ENCODE results near the gene PEX5L.
"Not testable (repeated sequence)": the region's sequence is repeated elsewhere in the genome, so short reads cannot be mapped to it uniquely, and the experiment has no call there.

Gene PEX5L

DNA sequence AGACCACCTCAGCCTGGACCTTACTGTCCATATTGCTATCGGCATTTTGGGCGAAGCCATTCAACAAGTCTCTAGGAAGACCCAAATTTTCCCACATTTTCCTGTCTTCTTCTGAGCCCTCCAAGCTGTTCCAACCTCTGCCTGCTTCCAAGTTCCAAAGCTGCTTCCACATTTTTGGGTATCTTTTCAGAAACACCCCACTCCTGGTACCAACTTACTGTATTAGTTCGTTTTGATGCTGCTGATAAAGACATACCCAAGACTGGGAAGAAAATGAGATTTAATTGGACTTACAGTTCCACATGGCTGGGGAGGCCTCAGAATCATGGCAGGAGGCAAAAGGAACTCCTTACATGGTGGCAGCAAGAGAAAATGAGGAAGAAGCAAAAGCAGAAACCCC, 28.4 kb downstream of the PEX5L start:
- DNase-seq (ENCODE audit: low read depth in 2 of 2) = not testable (repeated sequence)

DNA sequence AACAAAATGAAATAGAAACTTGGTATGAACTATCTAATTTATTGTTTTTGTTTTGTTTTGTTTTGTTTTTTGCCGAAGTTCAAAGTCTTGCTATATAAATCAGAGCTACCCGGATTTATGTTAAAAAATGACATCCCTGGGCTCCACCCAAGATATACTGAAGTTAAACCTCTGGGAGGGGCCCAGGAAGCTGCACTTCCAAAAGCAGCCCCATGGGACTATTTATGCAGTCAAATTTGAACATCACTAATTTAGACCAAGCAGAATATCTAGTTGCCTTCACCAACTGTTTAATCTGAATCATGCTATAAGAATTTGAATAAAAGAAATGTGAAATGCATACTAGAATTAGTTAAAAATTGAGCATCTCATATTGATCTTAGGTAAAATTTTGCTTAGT, 32.2 kb downstream of the PEX5L start:
- no peak for DNase-seq (ENCODE audit: low read depth in 2 of 2)

DNA sequence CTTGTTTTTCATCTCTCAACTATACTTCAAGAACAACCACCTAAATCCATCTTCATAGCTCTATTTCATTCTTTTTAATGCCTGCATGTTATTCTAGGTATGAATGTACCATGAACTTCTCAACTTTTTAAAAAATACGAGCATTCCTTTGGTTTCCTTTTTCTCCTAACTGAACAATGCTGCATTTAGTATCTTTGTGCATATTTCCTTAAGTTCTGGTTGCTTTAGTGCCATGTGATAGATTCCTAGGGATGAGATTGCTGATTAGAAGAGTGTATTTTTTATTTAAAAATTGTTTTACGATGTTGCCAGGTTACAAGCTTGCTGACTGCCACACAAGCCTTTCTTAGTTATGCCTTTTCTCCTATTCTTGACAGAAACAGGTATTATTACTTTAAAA, 34.7 kb downstream of the PEX5L start:
- DNase-seq (ENCODE audit: low read depth in 2 of 2) = no peak

DNA sequence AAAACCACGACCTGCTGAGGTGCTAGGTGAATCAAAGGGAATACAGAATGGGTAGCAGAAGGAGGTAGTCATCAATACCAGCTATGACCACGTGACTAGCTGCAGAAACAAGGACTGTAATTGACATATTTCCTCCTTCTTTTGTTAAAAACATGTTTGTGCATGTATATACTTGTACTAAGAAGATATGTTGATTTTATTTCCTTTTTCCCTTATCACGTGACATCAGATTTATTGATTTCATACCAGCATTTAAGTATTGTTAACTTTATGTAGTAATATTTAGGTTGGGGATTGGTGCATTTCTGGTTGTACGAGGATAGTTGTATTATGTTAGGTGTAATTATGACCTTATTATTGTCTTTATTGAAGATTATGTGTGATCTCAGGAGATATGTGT, 36.2 kb downstream of the PEX5L start:
- DNase-seq (ENCODE audit: low read depth in 2 of 2) = no peak

DNA sequence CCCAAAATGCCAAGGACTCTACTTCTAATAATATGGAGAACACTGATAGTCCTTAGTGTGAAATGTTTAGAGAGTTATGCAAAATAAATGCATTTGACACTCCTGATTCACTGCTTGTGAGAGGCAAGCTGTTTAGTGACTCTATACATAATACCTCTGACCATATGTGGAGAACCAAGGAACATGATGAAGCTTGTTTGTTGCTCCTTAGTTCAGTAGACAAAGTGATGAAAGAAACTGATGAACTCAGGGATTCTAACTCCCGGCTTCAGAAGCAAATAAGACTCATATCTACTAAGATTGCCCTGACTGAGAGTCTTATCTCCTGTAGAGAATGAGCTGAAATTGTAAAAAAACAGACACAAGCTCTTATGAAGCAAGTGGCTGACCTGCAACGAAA, 41.3 kb downstream of the PEX5L start:
- DNase-seq (ENCODE audit: low read depth in 2 of 2) = no peak

DNA sequence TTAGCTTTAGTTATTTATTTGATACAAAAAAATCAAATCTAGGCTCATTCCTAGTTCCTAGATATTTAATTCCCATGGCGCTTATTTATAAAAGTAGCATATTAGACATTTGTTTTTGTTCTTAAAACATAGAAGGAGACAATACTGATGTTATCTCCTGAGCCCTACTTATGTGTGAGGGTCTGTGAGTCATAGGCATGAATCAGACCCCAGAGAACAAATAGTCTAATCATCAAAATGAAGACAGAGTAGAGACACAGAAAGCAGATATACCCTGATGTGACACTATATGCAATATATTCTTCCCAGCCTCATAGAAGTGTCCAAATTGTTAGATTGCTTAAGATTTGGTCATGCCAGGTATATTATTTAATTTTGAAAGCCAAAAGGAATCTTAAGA, 44.9 kb downstream of the PEX5L start:
- DNase-seq (ENCODE audit: low read depth in 2 of 2) = no peak

DNA sequence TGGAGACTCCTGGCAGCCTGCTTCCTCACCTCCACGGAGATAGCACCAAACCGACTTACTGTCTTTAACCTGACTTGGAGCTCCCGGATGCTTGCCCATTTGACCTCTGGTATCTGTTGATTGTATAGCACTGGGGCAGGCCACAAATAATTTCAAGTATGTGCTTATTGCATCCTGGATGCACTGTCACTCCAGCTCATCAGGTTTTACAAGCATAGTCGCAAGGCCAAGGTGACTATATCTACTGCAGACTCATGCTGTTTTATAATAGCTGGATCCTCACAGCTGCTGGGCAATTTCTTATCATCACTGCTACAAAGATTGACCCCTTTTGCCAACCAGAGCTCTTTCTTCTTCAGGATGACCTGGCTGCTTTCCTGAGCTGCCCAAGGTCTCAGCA, 45.6 kb downstream of the PEX5L start:
- no peak for DNase-seq (ENCODE audit: low read depth in 2 of 2)

DNA sequence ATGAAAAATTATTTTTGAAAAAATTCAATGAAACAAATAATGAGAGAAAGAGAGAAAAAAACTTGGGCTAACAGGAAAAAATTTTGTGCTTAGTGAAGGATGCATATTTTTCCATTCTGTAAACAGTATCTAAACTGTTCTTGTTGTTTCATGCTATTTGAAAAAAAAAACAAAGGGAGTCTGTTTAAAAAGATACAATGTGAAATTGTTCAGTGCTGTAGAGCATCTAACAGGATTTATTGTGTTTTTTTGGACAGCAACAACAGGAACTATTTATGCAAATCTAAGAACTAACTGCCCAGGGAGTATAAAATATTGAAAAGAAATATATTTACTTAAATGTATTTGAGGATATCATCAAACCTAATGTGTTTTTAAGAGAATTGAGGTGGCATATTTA, 55.1 kb downstream of the PEX5L start:
- no peak for DNase-seq (ENCODE audit: low read depth in 2 of 2)

DNA sequence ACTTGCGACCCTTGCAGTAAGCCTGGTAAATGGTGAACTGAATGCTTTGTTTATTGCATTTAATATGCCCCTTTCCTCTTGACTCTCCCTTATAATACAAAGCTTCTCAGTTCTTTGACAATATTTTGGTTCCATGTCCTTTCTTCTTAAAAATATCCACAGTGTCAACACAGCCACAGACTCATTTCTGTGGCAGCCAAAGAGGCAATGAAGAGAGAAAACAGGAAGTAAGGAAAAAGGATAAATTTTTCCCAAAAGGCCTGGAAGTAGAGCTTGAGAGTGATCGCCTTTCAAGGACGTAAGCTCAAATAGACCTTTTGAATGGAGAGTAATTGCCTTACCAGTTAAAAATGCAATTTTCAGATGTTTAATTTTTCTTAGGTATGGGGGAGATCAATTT, 59.4 kb downstream of the PEX5L start:
- no peak for DNase-seq (ENCODE audit: low read depth in 2 of 2)

DNA sequence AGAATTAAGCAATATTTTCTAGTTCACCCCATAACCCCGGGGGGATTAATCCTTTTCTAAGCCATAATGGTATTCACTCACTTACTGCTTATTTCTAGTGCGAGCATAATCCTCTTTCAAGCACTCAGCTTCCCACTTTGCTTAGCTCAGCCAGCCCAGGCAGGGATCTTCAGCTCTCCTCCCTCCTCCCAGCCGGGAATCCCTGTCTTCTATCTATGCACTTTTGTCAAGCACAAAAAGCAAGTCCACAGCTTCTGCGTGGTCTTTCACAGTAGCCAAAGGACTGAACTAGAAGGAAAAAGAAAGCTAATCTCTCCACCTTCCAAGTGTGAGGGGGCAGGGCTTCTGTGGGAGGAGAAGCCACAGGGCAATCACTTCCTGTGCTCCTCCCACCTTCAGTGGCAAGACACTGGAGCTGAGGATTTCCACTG, 62.8 kb downstream of the PEX5L start:
- no peak for DNase-seq (ENCODE audit: low read depth in 2 of 2)

DNA sequence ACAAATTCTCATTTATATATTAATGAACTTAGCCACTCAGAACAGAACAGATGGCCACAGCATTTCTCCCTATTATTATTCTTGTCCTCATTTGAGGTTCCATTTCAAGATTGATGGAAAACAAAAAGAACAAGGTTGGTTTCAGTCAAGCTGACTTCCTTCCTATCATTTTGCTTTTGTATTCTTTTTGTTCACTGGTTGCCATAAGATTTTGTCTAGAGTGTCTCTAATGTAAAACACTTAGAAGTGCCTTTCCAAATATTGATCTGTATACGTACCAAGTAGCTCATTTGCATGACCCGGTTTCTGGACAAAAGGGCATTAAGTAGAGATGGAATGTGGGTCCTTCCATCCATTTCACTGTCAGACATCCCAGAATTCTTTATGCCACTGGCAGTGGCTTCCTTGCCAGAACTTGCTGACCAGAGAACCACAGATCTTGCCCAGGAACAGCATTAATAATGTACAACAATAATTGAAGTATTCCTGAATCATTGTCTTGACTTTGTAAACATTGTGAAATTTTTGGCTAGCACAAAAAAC, 63.8 kb downstream of the PEX5L start:
- DNase-seq (ENCODE audit: low read depth in 2 of 2) = no peak

DNA sequence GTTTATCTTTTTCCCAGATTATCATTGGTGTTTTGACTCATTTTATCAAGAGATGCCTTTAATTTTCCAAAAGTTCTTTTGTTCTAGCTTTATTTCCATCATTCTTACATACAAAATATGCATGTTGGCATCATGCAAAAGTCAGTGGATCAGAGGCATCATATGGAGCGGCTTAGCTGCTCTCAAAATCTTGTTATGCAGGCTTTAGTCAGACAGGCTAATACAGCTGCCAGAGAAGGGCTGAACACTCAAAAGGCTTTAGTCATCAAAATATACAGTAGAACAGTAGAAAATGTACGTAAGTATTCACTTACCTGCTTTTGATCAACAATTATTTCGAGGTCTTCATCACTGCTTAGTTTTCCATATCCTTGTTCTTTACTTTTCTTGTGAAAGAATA, 65.5 kb downstream of the PEX5L start:
- no peak for DNase-seq (ENCODE audit: low read depth in 2 of 2)

DNA sequence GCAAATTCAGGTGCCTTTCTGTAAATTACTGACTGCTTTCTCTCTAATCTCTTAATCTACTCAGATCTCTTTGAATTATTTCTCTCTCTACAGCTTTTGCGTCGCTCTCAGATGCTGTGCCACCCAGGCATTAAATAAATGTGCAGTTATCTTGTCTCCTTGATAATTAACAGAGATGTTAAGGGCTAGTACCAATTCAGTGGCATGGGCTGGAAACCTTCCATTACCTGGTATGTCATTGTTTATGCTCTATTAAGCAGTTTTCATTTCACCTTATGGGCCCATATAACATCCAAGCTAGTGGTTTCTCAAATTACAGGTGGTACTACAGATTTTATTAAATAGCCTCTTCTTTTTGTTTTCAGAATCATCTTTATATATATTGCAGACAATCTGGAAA, 66.0 kb downstream of the PEX5L start:
- DNase-seq (ENCODE audit: low read depth in 2 of 2) = no peak

DNA sequence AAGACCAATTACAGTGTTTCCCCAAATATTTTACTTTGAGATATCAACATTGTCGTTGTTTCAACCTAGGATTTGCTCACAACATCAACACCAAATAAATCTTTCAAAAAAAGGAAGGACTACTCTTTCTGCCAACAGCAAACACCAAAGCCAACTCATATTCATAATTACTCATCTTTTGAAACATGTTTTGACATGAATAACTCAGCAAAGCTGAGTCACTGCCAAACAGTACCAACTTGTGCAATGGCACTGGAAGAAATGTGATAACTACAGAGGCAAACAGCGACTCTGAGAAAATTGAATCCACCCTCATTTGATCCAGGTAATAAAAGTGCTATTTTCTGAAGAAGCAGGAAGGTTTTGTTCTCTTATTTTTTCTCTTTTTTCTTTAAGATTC, 67.2 kb downstream of the PEX5L start:
- DNase-seq (ENCODE audit: low read depth in 2 of 2) = no peak

DNA sequence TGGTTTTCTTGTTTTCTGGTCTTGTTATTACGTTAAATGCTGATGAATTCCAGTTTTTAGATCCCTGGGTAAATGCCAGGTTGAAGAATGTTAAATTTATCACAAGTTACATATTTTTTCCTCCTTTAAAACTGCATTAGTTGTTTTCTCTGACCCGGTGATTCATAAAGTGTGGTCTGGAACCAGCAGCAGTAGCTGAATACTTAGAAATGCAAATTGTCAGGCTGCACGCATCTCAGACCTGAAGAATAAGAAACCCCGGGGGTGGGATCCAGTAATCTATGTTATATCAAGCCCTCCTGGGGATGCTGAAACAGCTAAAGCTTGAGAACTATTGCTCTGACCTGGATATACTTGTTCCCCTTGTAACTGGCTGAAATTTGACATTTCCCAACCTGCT, 69.1 kb downstream of the PEX5L start:
- DNase-seq (ENCODE audit: low read depth in 2 of 2) = no peak

DNA sequence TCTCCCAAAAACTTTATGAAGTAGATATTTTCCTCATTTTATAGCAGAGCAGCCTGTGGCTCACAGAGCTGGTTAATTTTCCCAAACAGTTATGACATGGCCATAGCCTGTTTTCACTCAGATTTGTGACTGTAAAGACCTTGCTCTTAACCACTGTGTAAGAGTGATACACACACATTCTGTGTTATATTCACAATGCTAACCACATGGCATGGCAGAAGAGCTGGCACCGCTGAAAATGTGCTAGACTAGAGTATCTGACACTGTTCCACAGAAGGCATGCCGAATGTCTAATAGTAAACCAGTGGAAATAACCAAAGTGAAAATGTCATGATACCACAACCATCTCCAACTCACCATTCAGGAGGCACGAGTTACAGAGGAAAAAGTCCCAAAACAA, 71.8 kb downstream of the PEX5L start:
- no peak for DNase-seq (ENCODE audit: low read depth in 2 of 2)

DNA sequence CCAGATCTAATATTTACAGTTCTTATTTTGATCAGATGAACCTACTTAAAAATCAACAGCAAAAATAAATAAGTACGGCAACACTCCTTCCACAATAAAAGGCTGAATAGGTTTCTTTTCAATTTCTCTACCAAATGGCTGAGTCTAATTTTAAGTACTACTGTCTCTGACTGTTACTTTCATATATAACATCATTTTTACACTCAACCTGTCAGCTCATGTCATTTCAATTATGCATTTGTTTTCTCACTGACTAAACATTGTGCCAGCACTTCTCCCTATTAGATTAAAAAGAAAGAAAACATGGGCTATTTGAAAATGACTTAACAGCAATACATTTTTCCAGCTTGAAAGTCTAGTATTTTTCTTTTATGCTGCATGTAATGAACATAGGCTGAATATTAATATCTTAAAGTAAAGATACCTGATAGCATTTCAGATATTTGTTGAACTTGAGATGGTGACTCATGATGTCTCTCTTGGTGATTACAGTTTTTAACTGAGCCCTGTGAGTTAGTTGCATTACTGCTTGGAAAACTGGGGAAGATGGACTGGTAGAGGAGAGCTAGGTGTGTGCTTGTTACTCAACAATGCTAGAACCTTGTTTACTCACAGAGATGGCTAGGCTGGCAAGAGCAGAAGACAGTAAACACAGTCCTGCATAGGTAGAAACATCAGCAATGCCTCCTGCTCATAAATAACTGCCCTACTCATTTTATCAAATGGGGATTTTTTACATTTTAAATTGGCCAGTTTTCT, 73.9 kb downstream of the PEX5L start:
- DNase-seq (ENCODE audit: low read depth in 2 of 2) = no peak

DNA sequence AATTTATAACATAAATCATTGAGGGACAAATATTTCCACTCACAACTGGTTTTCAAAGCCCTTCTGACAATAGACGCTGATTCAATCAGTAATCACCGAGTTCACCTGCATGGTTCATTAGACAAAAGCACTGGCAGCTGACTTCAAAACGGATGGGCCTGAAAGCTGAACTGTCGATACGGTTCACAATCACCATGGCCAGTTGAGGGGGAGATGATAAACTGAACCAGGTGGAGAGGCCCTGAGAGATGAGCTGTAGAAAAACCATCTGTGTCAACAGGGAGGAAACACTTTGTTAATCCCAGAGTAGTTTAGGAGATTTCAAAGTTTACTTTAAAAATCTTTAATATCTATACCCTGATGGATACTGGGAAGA, 75.0 kb downstream of the PEX5L start:
- no peak for DNase-seq (ENCODE audit: low read depth in 2 of 2)

DNA sequence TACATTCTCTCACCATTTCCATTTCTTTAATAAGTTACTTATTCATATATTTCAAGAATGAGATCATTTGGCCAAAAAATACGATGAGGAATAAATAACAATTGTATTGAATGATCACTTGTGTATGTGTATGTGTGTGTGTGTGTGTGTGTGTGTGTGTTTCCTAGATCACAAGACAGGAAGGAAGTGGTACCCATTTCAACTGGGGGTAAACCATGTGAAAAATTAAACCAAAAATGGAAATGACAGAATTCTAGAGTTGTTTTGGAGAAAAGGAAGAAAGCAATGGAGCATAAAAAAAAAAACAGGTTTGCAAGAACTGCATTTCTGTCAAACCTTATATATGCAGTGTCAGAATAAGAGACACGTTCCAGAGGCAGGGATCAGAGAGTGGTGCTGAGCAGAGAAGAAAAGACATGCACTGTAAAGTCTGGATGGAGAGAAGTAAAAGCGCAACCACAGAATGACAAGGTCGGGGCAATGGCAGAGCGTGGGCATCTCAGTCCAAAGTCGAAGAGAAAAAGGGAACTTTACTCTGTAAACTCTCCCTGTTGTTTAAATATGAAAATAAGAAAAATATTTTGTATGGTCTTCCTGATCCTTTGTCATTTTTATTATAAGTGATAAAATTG, 75.5 kb downstream of the PEX5L start:
- DNase-seq (ENCODE audit: low read depth in 2 of 2) = no peak

DNA sequence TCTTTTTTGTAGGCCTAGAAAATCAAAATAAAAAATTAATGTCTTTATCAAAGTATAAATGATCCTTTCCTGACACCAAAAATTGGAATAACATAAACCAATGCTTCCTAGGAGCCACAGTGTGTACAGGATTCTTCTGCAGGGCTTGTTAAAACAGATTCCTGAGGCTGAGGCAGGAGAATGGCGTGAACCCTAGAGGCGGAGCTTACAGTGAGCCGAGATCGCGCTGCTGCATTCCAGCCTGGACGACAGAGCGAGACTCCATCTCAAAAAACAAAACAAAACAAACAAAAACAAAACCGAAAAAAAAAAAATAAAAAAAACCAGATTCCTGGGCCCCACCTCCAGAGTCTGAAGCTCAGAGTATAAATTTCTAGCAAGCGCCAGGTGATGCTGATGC, 78.0 kb downstream of the PEX5L start:
- DNase-seq (ENCODE audit: low read depth in 2 of 2) = no peak

DNA sequence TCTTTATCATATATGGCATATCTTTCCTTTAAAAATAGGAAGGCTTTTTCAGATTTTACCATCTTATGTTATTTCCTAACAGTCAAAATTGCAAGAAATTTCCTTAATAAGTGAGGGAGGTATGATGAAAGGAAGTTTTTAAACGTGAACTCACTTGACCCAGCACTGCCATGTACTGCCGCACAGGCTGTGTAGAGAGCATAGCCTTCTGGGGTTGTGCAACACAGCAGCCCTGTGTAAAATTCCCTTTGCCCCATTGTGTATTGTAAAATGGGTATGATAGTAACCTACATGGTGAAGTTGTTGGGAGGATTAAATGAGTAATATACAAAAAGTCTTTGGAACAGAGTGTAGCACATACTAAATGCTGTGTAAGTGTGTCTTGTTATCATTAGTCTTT, 78.6 kb downstream of the PEX5L start:
- no peak for DNase-seq (ENCODE audit: low read depth in 2 of 2)

DNA sequence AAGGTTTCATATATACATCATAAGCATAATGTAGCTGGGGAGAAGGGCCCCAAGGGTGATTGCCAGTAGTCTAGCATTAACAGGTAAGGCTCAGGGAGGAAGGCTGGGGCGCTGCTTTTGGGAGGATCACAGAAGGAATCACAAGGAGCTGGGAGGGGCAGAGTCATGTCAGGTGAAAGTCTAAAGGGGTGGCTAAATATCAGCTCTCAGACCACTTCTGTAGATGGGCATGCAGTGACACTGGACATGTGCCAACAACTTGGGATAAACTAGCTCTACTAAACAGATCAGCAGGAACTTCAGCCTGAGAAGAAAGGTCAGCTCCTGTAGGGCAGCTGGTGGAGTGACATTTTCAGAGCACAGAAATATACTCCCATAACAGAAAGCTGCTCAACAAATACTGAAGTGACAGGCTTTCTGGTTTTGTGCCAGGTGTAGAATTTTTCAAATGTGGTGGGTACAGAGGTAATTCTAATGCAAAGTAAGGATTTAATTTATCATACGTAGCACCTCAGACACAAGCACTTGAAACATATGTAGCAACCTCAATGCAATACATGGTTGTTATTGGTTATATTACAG, 79.4 kb downstream of the PEX5L start:
- no peak for DNase-seq (ENCODE audit: low read depth in 2 of 2)

DNA sequence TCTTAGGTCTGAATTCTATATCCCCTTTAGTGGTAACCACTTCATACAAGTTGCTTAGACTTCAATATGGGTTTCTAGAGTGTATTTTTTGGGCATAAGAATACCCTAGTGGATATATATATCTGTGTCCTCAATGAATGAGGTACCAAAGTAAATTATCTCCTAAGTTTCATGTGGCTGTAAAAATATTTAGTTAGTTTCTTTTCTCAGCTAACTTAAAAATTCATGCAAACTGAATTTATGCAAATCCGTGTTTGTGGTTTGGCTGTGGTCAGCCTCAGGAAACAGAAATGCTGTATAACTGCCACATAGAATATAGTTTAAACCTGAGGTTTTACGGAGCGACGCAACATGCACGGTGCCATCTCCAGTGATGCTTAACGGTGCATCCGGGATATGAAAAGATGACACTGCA, 80.3 kb downstream of the PEX5L start:
- no peak for DNase-seq (ENCODE audit: low read depth in 2 of 2)

Data from stimulated activated CD8-positive, alpha-beta memory T cell treated with anti-CD3 and anti-CD28 coated beads, Interleukin-15, amount 100 ng/mL, for 48 hours (primary cell).